NCI-H2081 treated with DMSO at 0.1 percent for 48 hours (cell line): ENCODE measurements around the gene WIZ.

Source experiments
- DNase-seq: peaks from one replicate; lab custom pipeline; 2025; lab: John Stamatoyannopoulos, UW

The WIZ gene

GRCh38 chr19:15443838-15444237, 5.9 kb downstream of the WIZ start:
- no peak for DNase-seq

GRCh38 chr19:15443325-15443724, 6.4 kb downstream of the WIZ start:
- no peak for DNase-seq

- DNase-seq, result no peak
Measured at GRCh38 chr19:15442142-15442920, 7.4 kb downstream of the WIZ start.

GRCh38 chr19:15441317-15441716, 8.4 kb downstream of the WIZ start:
- no peak for DNase-seq

GRCh38 chr19:15439821-15440641, 9.7 kb downstream of the WIZ start:
- no peak for DNase-seq

- no peak for DNase-seq
Measured at GRCh38 chr19:15439078-15439799, 10.5 kb downstream of the WIZ start.

- no peak for DNase-seq
Measured at GRCh38 chr19:15438577-15438976, 11.2 kb downstream of the WIZ start.

- no peak for DNase-seq
Measured at GRCh38 chr19:15438124-15438496, 11.6 kb downstream of the WIZ start.

- DNase-seq, result no peak
Measured at GRCh38 chr19:15437355-15438123, 12.2 kb downstream of the WIZ start.

GRCh38 chr19:15436826-15437110, 13.0 kb downstream of the WIZ start:
- DNase-seq, result no peak

GRCh38 chr19:15436012-15436825, 13.5 kb downstream of the WIZ start:
- DNase-seq, result no peak

- no peak for DNase-seq
Measured at GRCh38 chr19:15433519-15434069, 16.2 kb downstream of the WIZ start.

GRCh38 chr19:15432629-15433518, 16.9 kb downstream of the WIZ start:
- DNase-seq, result peak; percentile 27

- no peak for DNase-seq
Measured at GRCh38 chr19:15432018-15432494, 17.7 kb downstream of the WIZ start.

- DNase-seq, result no peak
Measured at GRCh38 chr19:15431396-15432017, 18.2 kb downstream of the WIZ start.

- DNase-seq, result no peak
Measured at GRCh38 chr19:15430526-15431120, 19.1 kb downstream of the WIZ start.

GRCh38 chr19:15429825-15430467, 19.8 kb downstream of the WIZ start:
- DNase-seq, result no peak
